ENCODE results near the gene REX1BD.

GRCh38 chr19:18571564-18572344, 16.8 kb upstream of the REX1BD start, which contains the start of gene UBA52:
- no peak for TF ChIP-seq CTCF (IDR thresholded peaks at IDR 0.05; ENCODE audit: insufficient read depth, low read depth, low read length)
- no peak for TF ChIP-seq EZH2 (IDR thresholded peaks at IDR 0.05; ENCODE audit: insufficient read depth, low read length)

All from astrocyte (in vitro differentiated cells and primary cell).